ENCODE measurements around the gene OTX1.
"Not testable (repeated sequence)": the region's sequence is repeated elsewhere in the genome, so short reads cannot be mapped to it uniquely, and the experiment has no call there.

The OTX1 gene

DNA sequence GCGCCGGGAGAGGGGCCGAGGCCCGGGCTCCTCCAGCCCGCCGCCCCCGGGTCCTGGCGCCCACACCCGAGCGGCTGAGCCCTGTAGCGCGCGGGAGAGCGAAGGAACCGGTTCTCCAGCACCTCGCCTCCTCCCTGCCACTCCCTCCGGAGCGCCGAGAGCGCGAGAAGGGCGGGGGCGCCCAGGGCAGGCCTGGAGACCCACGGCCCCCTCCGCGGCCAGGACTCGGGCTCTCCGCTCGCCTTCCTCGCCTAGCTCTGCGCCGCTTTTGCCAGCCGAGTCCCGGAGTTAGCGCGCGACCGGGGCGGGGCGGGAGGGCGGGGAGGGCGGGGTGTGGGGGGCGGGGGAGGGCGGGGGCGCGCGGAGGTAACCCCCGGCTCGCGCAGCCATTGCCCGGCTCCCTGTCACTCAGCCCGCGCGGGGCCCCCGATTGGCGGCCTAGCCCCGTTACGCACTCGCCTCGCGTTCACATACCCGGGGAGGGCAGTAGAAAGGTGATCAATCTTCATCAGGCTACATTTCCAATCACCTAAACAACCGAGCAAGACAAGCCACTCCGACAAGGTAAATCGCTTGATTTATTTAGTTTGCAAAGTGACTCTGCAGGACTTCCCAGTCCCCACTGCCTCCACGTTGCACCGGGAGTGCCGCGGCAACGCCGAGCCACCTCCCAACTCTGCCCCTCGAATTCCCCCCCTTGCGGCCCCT lies at the start of gene OTX1:
OTX1 (plus strand) TSS at position 497 of the 708 bp plus-strand sequence. CDS start 2,161 bp downstream, outside the sequence.
- DNase-seq (ENCODE audit: low read depth in 2 of 2): no peak

GRCh38 chr2:63001576-63001975 lies 49.1 kb upstream of the OTX1 start:
- DNase-seq (ENCODE audit: low read depth in 2 of 2): no peak

GRCh38 chr2:63003351-63003750 lies 47.3 kb upstream of the OTX1 start:
- DNase-seq (ENCODE audit: low read depth in 2 of 2): no peak

DNA sequence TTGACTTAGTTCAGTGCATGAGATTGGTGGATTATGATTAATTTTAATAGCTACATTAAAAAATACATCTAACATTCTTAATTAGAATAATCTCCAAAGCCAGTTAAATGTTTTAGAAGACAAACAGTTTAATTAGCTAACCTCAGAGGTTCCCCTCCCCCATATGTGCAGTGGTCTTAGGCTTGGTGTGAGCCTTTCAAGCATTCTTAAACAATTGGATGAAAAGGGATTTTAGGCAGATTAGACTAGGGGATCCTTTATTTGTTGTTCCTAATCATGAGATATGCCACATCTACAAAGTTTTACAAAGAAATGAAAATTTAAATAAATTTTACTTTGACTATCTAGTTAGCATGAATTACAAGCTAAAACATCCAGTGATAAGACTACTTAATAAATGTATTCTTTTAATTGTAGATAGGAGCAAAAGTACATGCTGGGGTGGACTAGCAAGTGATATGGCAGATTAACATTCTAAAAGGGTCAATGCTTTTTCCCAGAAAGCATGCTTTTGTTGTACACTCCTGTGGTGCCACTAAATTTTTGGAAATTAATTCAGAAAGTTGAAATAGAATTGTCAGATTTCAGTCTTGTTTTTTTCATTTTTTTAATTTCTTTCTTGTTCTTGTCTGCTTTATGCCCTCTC lies 42.7 kb upstream of the OTX1 start:
- no peak for DNase-seq (ENCODE audit: low read depth in 2 of 2)

- no peak for DNase-seq (ENCODE audit: low read depth in 2 of 2)
Measured at GRCh38 chr2:63008838-63009237, 41.8 kb upstream of the OTX1 start.

DNA sequence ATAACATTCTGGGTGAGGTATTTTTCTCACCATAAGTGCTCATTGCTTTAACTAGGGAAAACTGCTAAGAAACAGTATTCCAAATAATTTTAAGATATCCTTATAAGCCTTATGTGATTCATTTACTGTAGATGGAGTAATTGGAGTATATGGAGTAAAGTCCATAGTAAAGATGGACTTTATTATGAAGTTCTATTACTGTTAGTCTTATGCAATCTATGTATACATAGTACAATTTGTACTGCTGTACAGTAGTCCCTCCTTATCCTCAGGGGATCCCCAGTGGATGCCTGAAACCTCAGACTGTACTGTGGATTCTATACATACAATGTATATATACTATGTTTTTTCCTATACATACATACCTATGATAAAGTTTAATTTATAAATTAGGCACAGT lies 41.1 kb upstream of the OTX1 start:
- DNase-seq (ENCODE audit: low read depth in 2 of 2): no peak

DNA sequence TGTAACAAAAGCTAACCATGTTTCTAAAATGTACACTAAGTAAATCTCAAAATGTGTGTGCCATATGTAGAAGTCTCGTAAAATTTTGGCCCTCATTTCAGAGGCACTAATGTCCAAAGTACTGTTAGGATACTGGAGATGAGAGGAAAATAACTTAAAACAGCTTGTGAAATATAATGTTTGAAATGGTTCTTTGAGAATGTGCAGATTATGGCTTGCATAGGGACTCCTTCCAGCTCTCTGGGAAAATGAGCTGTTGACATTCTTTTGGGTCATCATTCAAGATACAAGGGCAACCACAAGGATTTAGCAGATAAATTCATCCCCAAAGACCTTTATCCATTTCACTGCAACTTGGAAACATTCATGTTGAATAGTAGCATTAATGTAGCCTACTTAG lies 38.1 kb upstream of the OTX1 start:
- DNase-seq (ENCODE audit: low read depth in 2 of 2): no peak

GRCh38 chr2:63013438-63013837 lies 37.2 kb upstream of the OTX1 start:
- no peak for DNase-seq (ENCODE audit: low read depth in 2 of 2)

DNA sequence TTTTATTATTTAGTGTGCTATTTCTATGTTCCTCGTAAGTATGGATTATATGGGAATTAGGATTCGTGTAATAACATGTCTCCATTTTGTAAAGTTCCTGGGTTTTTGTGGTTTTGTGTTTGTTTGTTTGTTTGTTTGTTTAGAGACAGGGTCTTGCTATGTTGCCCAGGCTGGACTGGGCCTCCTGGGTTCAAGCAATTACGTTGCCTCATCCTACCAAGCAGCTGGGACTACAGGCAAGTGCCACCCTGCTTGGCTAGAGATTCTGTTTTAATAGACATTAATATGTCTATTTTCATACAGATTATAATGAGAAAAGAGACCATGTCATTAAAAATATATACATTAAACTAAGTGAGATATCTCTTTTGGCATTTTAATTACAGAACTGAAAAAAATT lies 35.2 kb upstream of the OTX1 start:
- no peak for DNase-seq (ENCODE audit: low read depth in 2 of 2)

DNA sequence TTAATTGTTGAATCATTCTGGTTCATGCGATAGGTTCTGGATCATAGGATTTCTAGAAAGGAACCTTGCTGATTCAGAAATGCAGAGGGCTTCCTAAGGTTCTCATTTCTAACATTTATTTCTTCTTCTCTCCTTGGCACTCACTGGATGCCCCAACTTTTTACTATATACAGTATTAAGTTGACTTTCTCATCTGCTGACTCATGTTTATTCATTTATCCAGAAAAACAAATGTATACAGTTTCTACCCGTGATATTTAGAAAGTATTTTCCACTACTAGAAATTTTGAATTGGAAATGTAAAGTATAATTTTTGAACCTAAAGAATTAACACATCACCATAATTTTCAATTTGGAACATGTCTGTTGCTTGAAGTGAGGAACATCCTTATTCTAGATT lies 32.2 kb upstream of the OTX1 start:
- no peak for DNase-seq (ENCODE audit: low read depth in 2 of 2)

DNA sequence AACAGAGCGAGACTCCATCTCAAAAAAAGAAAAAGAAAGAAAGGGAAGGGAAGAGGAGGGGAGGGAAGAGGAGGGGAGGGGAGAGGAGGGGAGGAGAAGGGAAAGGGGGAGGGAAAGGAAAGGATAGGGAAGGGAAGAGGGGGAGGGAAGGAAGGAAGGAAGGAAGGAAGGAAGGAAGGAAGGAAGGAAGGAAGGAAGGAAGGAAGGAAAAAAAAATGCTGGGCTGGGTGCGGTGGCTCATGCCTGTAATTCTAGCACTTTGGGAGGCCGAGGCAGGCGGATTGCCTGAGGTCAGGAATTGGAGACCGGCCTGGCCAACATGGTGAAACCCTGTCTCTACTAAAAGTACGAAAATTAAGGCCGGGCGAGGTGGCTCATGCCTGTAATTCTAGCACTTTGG lies 30.9 kb upstream of the OTX1 start:
- DNase-seq (ENCODE audit: low read depth in 2 of 2): not testable (repeated sequence)

GRCh38 chr2:63023444-63023843 lies 27.2 kb upstream of the OTX1 start:
- no peak for DNase-seq (ENCODE audit: low read depth in 2 of 2)

DNA sequence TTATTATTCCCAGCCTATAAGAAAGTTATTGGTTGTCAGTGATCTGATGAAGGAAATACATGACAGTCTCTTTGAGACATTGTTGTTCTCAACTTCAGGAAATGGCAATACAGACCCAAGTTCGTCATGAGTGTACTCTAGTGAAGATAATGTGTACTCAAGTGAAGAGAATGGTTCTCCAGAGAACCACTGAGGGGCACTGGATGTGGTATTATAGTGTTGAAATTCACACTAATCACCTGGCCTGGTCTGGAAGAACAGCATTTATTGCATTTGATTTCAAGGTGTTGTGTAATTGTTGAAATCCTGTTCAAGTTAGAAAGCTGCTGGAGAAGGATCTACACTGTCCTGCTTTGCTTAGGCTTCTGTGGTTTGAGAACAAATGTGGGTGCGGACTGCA lies 23.4 kb upstream of the OTX1 start:
- DNase-seq (ENCODE audit: low read depth in 2 of 2): no peak

DNA sequence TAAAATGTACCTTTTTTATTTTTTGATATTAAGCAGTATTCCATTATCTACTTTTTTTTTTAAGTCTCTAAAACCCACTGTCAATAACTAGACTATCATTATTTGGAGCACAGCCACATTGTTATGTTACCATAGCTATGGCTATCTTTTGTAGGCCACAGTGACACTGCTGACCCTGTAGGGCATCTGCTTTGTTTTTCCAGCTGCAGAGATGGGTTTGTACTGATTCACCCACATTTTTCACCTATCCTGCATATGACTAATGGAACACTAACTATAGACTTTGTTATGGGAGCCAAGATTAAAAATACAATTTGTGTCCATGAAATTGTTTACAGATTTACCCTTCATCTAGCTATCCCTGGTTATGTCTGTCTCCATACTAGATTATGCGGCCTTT lies 21.6 kb upstream of the OTX1 start:
- no peak for DNase-seq (ENCODE audit: low read depth in 2 of 2)

GRCh38 chr2:63034526-63034925 lies 16.1 kb upstream of the OTX1 start:
- no peak for DNase-seq (ENCODE audit: low read depth in 2 of 2)

DNA sequence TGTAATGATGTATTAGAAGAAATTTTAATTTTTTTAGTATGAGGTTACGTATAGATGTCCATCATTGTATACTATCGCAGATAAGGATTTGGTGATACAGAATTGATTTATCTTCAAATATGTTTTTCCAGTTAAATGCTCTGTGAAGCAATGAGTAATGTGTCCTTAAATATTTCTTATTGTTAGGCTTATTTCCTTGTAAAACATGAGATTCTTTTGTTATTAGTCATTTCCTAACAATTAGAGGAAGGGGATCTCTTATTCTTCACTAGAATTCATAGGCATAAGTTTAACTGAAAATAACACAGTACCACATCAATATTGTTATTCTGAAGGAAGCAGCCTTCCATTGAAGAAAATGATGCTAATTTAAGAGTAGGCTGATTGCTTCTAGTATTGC lies 15.5 kb upstream of the OTX1 start:
- DNase-seq (ENCODE audit: low read depth in 2 of 2): no peak

- DNase-seq (ENCODE audit: low read depth in 2 of 2): no peak
Measured at GRCh38 chr2:63035660-63036059, 15.0 kb upstream of the OTX1 start.

GRCh38 chr2:63038034-63038433 lies 12.6 kb upstream of the OTX1 start:
- no peak for DNase-seq (ENCODE audit: low read depth in 2 of 2)

DNA sequence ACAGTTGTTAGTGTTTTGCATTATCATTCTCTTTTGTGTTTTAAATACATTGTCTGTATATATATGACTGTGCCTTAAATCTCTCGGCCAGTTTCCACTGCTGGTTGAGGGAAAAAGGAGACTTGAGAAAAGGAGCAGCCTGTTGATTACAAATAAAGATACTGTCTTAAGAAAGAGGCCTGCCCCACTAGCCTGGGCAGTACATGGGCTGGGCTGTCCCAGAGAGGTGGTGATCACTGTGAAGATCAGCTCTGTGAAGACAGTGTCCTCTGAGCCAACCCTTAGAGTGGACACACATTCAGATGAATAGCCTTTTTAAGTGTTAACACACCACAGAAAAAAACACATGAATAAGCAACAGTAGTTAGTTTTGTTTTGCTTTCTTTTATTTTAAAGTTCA lies 10.0 kb upstream of the OTX1 start:
- no peak for DNase-seq (ENCODE audit: low read depth in 2 of 2)

- DNase-seq (ENCODE audit: low read depth in 2 of 2): no peak
Measured at GRCh38 chr2:63041592-63041991, 9.0 kb upstream of the OTX1 start.

GRCh38 chr2:63044362-63045327 lies 6.0 kb upstream of the OTX1 start:
- DNase-seq (ENCODE audit: low read depth in 2 of 2): no peak

DNA sequence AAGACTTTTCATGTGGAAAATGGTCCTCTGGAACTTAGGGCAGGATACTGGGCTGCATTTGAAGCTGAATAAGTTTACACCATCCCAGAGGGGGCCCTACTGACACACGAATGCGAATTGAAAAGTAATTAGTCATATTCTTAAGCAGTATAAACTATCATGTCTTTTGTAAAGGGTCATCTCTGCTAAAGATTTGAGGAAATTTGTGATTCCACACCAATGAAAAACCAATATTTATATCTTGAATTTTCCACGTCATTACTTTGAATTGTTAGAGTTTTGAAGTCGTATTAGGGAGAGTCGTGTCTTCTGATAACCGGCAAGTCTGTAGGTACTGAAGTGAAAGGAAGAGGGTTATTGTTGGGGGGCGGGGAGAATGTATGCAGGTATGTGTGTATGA lies 4.1 kb upstream of the OTX1 start:
- no peak for DNase-seq (ENCODE audit: low read depth in 2 of 2)

DNA sequence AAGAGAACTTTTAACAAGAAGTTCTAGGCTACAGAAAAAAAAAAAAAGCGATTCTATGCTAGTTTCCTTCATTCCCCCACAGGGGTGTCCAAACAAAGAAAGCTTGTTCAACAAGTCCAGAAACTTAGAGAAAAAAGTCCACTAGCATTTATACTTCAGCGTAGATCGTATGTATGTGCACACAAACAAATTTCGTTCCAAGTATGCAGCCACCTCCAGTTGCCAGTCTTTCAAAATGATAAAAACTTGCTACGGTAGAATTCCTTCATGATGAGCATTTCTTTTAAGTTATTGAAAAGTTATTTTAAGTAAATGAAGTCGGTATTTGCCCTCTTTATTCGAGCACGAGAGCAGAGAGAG lies 3.7 kb upstream of the OTX1 start:
- no peak for DNase-seq (ENCODE audit: low read depth in 2 of 2)
